ENCODE results near the gene PPIB.

PPIB gene

GRCh38 chr15:64148168-64148567, 14.7 kb downstream of the PPIB start:
- Histone ChIP-seq H3K27me3 (ENCODE audit: insufficient read depth, poor library complexity, severe bottlenecking) (peaks cover 19% of the 10 kb centered on the region), H3K4me3 (replicated peaks; ENCODE audit: insufficient read depth, low read length) (no peak overlapping the region), H3K27ac (replicated peaks) (no peak overlapping the region)
- TF ChIP-seq CTCF (IDR thresholded peaks at IDR 0.05; ENCODE audit: insufficient read depth, low read length) (no peak), POLR2AphosphoS5 (IDR thresholded peaks at IDR 0.05; ENCODE audit: low read depth) (no peak)
- DNase-seq (ENCODE audit: low read depth in 1 of 2, low spot score in 1 of 2), result no peak

GRCh38 chr15:64146885-64147681, 15.7 kb downstream of the PPIB start:
- no peak overlapping the region for H3K27ac ChIP-seq (replicated peaks)
- TF ChIP-seq CTCF (IDR thresholded peaks at IDR 0.05; ENCODE audit: insufficient read depth, low read length) (no peak), REST (IDR thresholded peaks at IDR 0.05; ENCODE audit: insufficient replicate concordance, low read depth) (no peak), SPI1 (IDR thresholded peaks at IDR 0.05; ENCODE audit: borderline replicate concordance, low read depth) (no peak), POLR2AphosphoS5 (IDR thresholded peaks at IDR 0.05; ENCODE audit: low read depth) (no peak), GABPA (IDR thresholded peaks at IDR 0.05; ENCODE audit: low read depth) (no peak)
- H3K27me3 ChIP-seq (ENCODE audit: insufficient read depth, poor library complexity, severe bottlenecking), result peaks cover 10% of the 10 kb centered on the region
- H3K4me3 ChIP-seq (replicated peaks; ENCODE audit: insufficient read depth, low read length), result no peak overlapping the region
- DNase-seq (ENCODE audit: low read depth in 1 of 2, low spot score in 1 of 2), result no peak

GRCh38 chr15:64146520-64146884, 16.3 kb downstream of the PPIB start:
- DNase-seq (ENCODE audit: low read depth in 1 of 2, low spot score in 1 of 2), result no peak
- H3K27ac ChIP-seq (replicated peaks), result no peak overlapping the region
- no peak for TF ChIP-seq SPI1 (IDR thresholded peaks at IDR 0.05; ENCODE audit: borderline replicate concordance, low read depth)
- TF ChIP-seq GABPA (IDR thresholded peaks at IDR 0.05; ENCODE audit: low read depth), result no peak
- no peak for TF ChIP-seq CTCF (IDR thresholded peaks at IDR 0.05; ENCODE audit: insufficient read depth, low read length)
- no peak for TF ChIP-seq POLR2AphosphoS5 (IDR thresholded peaks at IDR 0.05; ENCODE audit: low read depth)
- no peak overlapping the region for H3K4me3 ChIP-seq (replicated peaks; ENCODE audit: insufficient read depth, low read length)
- H3K27me3 ChIP-seq (ENCODE audit: insufficient read depth, poor library complexity, severe bottlenecking), result peaks cover 6% of the 10 kb centered on the region

GRCh38 chr15:64146041-64146440, 16.8 kb downstream of the PPIB start:
- TF ChIP-seq REST (IDR thresholded peaks at IDR 0.05; ENCODE audit: insufficient replicate concordance, low read depth) (no peak), GABPA (IDR thresholded peaks at IDR 0.05; ENCODE audit: low read depth) (no peak), CTCF (IDR thresholded peaks at IDR 0.05; ENCODE audit: insufficient read depth, low read length) (no peak), POLR2AphosphoS5 (IDR thresholded peaks at IDR 0.05; ENCODE audit: low read depth) (no peak), SPI1 (IDR thresholded peaks at IDR 0.05; ENCODE audit: borderline replicate concordance, low read depth) (no peak)
- no peak overlapping the region for H3K27ac ChIP-seq (replicated peaks)
- no peak for DNase-seq (ENCODE audit: low read depth in 1 of 2, low spot score in 1 of 2)
- H3K27me3 ChIP-seq (ENCODE audit: insufficient read depth, poor library complexity, severe bottlenecking), result peaks cover 3% of the 10 kb centered on the region
- no peak overlapping the region for H3K4me3 ChIP-seq (replicated peaks; ENCODE audit: insufficient read depth, low read length)

Measured in HL-60 (cell line).